AG04449 (cell line): ENCODE measurements around the gene RBM14.

ENCODE experiments used
- CTCF ChIA-PET: fragments of 350-600 bp; formaldehyde crosslinking; extraction: SDS; loops from one replicate; lab custom pipeline; 2021; ENCODE audit warnings: antibody characterized with exemption; lab: Yijun Ruan, JAX
- POLR2A ChIA-PET: fragments of 400-600, 350-600 bp; formaldehyde crosslinking; extraction: SDS; loops from one replicate; lab custom pipeline; 2020; ENCODE audit warnings: antibody characterized with exemption, inconsistent platforms; lab: Yijun Ruan, JAX
- DNase-seq: peaks from one replicate; pipeline ENCODE4 v3.0.0-alpha.2; 2010; ENCODE audit warnings: low read depth, low spot score
- H3K4me3 ChIP-seq: 2 replicates; pipeline ENCODE4 v1.5.1; 2011; ENCODE audit warnings: low read depth, mild to moderate bottlenecking, control low read depth, low read length
- TF ChIP-seq, protein P1 (sequence below): IDR thresholded peaks from one replicate; pipeline ENCODE4 v1.5.1; 2011; ENCODE audit warnings: mild to moderate bottlenecking, moderate library complexity, low read length, control low read depth, inconsistent platforms; ENCODE audit not compliant: insufficient read depth; ENCODE audit errors: missing control alignments

RBM14 gene

DNA sequence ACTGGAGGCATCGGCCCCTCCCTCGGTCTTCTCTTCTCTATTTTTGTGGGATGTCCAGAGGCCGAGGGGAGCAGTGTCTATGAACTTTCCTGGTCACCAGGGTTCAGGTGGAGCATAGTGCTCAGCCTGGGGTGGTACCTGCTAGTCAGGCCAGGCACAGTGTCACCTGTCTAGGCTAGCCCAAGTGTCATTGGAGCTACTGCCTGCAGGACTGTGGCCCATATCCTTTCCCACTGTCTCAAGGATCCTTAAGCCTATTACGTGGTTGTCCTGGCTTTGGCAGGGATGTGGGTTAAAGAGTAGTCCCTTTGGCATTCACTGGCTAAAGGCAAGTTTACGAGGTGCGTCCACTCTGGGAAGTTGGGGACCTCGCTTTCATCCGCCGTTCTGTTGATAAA is 9.3 kb downstream of the RBM14 start:
- ChIA-PET CTCF (no interaction called here), POLR2A (interaction anchor here (1.8 to 4.1 kb wide), 2 partner anchors 9 to 12 kb away, joined by 10 to 15 read pairs; partner anchors contain the start of genes RBM14 and RBM4)
- TF ChIP-seq, protein P1, sequence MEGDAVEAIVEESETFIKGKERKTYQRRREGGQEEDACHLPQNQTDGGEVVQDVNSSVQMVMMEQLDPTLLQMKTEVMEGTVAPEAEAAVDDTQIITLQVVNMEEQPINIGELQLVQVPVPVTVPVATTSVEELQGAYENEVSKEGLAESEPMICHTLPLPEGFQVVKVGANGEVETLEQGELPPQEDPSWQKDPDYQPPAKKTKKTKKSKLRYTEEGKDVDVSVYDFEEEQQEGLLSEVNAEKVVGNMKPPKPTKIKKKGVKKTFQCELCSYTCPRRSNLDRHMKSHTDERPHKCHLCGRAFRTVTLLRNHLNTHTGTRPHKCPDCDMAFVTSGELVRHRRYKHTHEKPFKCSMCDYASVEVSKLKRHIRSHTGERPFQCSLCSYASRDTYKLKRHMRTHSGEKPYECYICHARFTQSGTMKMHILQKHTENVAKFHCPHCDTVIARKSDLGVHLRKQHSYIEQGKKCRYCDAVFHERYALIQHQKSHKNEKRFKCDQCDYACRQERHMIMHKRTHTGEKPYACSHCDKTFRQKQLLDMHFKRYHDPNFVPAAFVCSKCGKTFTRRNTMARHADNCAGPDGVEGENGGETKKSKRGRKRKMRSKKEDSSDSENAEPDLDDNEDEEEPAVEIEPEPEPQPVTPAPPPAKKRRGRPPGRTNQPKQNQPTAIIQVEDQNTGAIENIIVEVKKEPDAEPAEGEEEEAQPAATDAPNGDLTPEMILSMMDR, result no peak
- no peak overlapping the region for H3K4me3 ChIP-seq
- DNase-seq, result no peak

DNA sequence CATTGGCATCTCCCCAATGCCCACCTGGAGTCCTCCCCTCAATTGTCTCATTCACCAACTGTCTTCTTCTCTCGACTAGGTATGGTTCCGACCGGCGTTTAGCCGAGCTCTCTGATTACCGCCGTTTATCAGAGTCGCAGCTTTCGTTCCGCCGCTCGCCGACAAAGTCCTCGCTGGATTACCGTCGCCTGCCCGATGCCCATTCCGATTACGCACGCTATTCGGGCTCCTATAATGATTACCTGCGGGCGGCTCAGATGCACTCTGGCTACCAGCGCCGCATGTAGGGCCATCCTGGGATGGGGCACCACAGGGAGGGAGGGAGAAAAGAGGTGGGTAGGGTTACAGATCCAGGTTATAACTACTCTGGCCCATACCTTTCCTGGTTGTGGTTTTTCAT is 10.0 kb downstream of the RBM14 start:
- DNase-seq, result no peak
- TF ChIP-seq, protein P1, result no peak
- ChIA-PET POLR2A (interaction anchor here (2.8 kb wide), 1 partner anchor 9 kb away, joined by 15 read pairs; the partner anchor contains the start of gene RBM14), CTCF (no interaction called here)
- H3K4me3 ChIP-seq, result no peak overlapping the region

DNA sequence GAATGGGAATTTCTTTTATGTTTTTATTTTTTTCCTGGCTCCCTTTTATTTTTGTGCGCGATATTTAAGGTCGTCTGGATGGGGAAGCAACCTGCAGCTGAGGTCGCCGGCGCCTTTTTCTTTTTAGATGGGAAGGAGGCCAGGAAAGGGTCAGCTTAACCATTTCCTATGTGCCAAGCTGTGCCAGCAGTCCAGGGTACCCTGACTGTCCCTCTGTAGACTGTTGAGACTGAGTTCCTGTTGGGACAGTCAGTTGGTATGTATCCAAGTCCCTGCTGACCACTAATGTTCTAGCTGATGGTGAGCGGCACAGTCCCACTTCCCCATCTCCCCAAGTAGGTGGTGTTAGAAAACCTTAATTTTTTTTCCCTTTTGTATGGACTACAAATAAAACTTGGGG is 10.5 kb downstream of the RBM14 start:
- CTCF ChIA-PET, result interaction anchor here (0.9 kb wide), 1 partner anchor 11 kb away, joined by 3 read pairs; the partner anchor contains the start of gene RBM4

DNA sequence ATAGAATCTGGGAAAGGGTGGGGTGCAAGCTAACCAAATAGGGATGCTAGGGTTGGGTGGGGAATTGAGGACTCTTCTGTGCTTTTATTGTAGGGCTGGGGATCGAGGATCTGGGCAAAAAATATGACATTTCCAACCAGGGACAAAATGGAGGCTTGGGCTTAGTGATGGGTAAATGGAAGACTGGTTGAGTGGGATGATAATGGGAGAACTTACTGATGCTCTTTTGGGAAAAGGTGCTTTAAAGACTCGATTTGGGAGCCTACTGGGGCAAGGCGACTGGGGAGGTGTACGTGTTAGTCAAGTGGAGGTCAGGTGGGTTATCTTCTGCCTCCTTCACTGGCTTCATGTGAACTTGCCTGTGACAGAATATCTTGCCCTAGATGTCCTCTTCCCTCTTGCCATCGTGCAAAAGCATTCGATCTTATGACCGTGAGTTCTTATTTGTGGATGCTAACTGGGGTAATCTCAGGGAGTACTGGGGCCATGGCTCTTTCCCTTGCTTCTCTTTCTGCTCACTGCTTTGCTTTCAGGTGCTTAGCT is 11.7 kb downstream of the RBM14 start:
- CTCF ChIA-PET, result interaction anchor here (1.2 to 1.8 kb wide), 2 partner anchors 10 to 50 kb away, joined by 5 read pairs; partner anchors contain the start of gene RBM4
- DNase-seq, result no peak

More for the DNA sequence above, 10.5 kb downstream of the RBM14 start:
- POLR2A ChIA-PET, result interaction anchor here (0.6 to 2.8 kb wide), 2 partner anchors 7 to 10 kb away, joined by 3 to 15 read pairs; partner anchors contain the start of gene RBM14
- DNase-seq, result no peak
- H3K4me3 ChIP-seq, result no peak overlapping the region
- TF ChIP-seq, protein P1, result no peak

DNA sequence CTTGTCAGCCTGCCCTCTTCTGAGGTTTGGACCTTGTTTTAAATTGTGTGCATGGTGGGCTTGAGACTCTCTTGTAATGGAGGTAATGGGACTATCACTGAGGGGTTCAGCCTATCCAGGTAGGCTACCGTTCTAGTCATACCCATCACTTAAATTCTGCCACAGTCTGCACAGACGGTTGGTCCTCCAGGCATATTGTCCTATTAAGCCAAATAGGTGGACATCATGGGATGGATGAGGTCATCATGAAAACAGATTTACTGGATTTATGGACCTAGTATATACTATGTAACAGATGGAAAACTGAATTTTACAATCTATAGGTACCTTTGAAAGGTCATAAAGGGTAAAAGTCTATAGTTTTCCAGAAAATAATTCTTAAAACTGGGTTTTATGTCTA is 12.9 kb downstream of the RBM14 start:
- CTCF ChIA-PET, result interaction anchor here (1.5 to 1.8 kb wide), 2 partner anchors 10 to 51 kb away, joined by 3 to 5 read pairs; no protein-coding TSS in a partner anchor
- no peak for DNase-seq
- TF ChIP-seq, protein P1, result no peak

More for the DNA sequence above, 11.7 kb downstream of the RBM14 start:
- POLR2A ChIA-PET, result interaction anchor here (2.8 kb wide), 1 partner anchor 11 kb away, joined by 15 read pairs; the partner anchor contains the start of gene RBM14
- H3K4me3 ChIP-seq, result no peak overlapping the region
- TF ChIP-seq, protein P1, result no peak

DNA sequence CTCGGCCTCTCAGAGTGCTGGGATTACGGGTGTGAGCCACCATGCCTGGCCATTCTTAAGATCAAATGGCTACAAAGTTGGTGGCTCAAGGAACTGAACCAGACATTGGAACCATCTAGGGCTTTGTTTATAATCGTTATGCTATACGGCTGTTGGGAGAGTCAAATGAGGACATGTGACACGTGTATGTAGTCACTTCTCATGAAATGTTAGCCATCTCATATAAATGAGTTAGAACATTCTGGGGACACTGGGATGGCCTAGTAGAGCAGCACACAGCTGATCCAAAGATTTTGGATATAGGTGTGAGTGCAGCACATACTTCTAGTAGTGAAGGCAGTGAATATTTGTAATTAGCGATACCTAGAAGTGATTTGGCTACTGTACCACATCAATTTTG is 15.5 kb downstream of the RBM14 start:
- DNase-seq, result no peak
- TF ChIP-seq, protein P1, result no peak
- H3K4me3 ChIP-seq, result no peak overlapping the region
- ChIA-PET CTCF (interaction anchor here (1.3 kb wide), 1 partner anchor 14 kb away, joined by 3 read pairs; no protein-coding TSS in a partner anchor), POLR2A (interaction anchor here (0.7 kb wide), 1 partner anchor 142 kb away, joined by 3 read pairs; no protein-coding TSS in a partner anchor)

More for the DNA sequence above, 12.9 kb downstream of the RBM14 start:
- H3K4me3 ChIP-seq, result no peak overlapping the region
- POLR2A ChIA-PET, result interaction anchor here (1.2 to 2.8 kb wide), 2 partner anchors 9 to 12 kb away, joined by 6 to 15 read pairs; partner anchors contain the start of genes RBM14 and RBM4
